ENCODE results near the gene ATF7IP.
"Not testable (repeated sequence)": the region's sequence is repeated elsewhere in the genome, so short reads cannot be mapped to it uniquely, and the experiment has no call there.

GRCh38 chr12:14351524-14351923 is 14.0 kb upstream of the ATF7IP start:
- TF ChIP-seq CTCF (IDR thresholded peaks at IDR 0.05); POLR2AphosphoS5 (IDR thresholded peaks at IDR 0.05; ENCODE audit: low read depth, low read length); SIN3A (IDR thresholded peaks at IDR 0.05; ENCODE audit: borderline replicate concordance, insufficient read depth, low read depth, low read length); REST (IDR thresholded peaks at IDR 0.05; ENCODE audit: insufficient read depth in 1 of 2, low read depth in 2 of 2, low read length in 1 of 2): not testable (repeated sequence)
